Panc1 (cell line): ENCODE results near the gene ERBB3.

Source experiments
- POLR2AphosphoS5 ChIP-seq: IDR thresholded peaks from 2 replicates; pipeline ENCODE4 v1.6.1; 2012; ENCODE audit warnings: mild to moderate bottlenecking, low read depth, low read length, moderate library complexity
- TF ChIP-seq, protein P1 (sequence below): fragments of 450-650 bp; IDR thresholded peaks from 2 replicates; pipeline ENCODE4 v1.5.1; 2017; ENCODE audit warnings: mild to moderate bottlenecking

- TF ChIP-seq POLR2AphosphoS5 = no peak
- TF ChIP-seq, protein P1, sequence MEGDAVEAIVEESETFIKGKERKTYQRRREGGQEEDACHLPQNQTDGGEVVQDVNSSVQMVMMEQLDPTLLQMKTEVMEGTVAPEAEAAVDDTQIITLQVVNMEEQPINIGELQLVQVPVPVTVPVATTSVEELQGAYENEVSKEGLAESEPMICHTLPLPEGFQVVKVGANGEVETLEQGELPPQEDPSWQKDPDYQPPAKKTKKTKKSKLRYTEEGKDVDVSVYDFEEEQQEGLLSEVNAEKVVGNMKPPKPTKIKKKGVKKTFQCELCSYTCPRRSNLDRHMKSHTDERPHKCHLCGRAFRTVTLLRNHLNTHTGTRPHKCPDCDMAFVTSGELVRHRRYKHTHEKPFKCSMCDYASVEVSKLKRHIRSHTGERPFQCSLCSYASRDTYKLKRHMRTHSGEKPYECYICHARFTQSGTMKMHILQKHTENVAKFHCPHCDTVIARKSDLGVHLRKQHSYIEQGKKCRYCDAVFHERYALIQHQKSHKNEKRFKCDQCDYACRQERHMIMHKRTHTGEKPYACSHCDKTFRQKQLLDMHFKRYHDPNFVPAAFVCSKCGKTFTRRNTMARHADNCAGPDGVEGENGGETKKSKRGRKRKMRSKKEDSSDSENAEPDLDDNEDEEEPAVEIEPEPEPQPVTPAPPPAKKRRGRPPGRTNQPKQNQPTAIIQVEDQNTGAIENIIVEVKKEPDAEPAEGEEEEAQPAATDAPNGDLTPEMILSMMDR = no peak
These were observed 50.9 kb downstream of the ERBB3 start for GRCh38 chr12:56130876-56131275.
